HG02938 (cell line): ENCODE results near the gene PSD.
A peak's percentile ranks its signal among the peaks of the same experiment; 100 is the strongest.
"Not testable (repeated sequence)": the region's sequence is repeated elsewhere in the genome, so short reads cannot be mapped to it uniquely, and the experiment has no call there.

ENCODE experiments used
- ATAC-seq: cut with Tn5 transposase; IDR thresholded peaks from one replicate; pipeline ENCODE4 v1.9.1; 2021; ENCODE audit warnings: mild to moderate bottlenecking, moderate library complexity; ENCODE audit not compliant: unreplicated experiment

The PSD gene

DNA sequence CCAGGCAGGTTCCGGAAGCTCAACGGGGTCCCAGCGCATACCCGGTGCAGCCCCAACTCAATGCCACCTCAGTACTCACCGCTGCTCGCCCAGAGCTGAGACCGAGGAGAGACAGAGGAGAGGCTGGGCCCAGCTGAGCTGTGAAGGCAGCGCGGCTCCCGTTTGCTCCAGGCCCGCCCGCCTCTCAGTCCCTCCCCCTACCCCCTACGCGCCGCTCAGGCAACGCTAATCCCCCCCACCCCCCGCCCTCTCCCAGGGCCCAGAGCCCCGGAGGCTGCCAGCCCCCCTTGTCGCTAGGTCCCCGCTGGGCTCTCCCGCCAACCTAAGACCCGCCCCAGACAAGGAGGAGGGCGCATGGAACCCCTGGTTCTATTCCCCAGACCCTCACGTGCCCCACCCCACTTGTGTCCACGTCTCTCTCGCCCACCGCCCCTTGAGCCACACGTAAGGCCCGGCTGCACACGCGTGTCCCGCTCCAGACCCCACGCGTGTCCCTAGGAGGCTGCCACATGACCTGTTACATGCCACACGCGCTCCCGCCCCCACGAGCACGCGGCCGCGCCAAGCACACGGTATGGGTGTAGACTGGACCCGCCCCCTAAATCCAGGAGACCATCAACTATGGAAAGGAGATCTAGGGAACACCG, at the start of gene PSD:
TSS of gene PSD (minus strand) at position 164 of the 647 bp plus-strand sequence. CDS start 1,747 bp downstream, outside the sequence.
- no peak for ATAC-seq

DNA sequence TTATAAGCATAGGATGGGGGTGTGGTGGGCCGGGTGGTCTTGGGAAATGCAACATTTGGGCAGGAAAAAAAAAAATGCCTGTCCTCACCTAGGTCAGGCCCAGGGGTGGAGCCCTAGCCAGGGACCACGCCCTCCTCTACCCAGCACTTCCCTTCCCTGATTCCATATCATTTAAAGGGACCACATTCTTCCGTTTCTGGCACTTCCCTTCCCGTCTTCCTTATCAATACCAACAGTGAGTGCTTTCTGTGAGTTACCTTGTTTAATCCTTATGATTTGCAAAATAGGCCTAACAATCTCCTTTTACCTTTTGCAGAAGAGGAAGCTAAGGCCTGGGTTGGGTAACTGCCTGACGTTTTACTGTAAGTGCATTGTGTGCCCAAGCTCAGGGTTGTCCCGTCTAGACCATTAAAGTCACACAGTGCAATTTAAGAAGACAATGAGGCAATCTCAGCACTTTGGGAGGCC, 49.4 kb upstream of the PSD start:
- ATAC-seq, result no peak

DNA sequence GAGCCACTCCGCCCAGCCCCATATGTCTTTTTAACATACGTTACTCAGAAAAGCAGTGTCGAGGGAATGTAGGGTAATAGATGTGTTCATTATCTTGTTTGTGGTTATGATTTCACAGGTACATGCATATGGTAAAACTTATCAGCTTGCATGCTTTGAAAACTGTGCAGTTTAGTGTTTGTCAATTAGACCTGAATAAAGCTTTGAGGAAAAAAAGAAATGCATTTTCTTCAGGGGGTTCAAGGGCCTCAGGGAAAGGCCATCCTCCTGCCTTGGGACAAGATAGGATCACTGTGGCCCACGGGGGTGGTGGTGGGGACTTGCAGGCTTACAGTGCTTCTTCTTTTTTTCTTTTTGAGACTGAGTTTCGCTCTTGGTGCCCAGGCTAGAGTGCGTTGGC, 48.7 kb upstream of the PSD start:
- ATAC-seq, result no peak

DNA sequence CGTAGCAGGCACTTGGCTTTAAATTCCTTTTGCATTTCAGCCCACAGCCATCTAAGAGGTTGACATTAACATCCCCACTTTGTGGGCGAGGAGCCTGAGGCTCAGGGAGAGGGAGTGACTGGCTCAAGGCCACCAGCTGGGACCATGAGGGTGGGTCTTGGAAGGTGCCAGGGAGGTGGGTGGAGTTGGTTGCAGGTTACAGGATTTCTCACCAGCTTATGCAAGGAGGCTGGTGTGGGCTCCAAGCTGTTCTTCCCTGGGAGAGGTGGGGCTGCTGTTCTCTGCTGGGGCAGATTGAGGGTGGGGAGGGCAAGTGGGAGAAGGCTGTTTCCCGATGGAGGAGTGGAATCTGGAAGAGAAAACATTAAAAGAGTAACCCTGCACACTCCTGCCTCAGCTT, 46.9 kb upstream of the PSD start:
- ATAC-seq, result no peak

DNA sequence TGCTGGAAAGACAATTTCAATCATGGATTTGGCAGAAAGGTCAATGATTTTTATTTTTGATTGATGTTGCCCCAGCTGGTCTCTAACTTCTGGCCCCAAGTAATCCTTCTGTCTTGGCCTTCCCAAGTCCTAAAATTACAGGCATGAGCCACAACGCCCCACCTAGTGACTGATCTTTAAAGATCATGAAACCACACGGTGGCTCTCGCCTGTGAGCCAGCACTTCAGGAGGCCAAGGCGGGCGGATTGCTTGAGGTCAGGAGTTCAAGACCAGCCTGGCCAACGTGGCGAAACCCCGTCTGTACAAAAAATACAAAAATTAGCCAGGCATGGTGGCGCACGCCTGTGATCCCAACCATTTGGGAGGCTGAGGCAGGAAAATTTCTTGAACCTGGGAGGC, 45.4 kb upstream of the PSD start:
- ATAC-seq, result no peak

DNA sequence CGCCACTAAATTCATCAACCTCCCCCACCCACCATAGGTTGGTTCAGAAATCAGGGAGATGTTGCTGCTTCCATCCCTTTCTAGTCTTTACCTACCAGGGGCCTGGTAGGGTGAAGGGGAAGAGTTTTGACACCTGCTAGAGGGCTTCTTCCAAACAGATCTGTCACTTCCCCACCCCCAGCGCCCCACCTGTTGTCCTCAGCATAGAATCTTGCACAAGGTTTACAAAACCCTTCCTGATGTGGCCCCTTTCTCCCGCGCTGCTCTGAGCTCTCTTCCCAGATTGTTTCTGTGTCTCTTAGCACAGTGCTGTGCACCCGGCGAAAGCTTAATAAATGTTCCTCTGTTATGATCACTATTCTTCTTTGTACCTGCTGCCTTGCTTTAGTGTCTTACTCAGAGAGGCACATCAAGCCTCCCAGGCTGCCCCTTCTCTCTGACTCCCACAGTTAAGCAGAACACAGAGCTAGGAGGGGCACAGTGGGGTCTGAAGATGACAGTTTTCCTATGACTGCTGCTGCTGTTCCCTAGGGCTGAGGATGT, 44.0 kb upstream of the PSD start:
- no peak for ATAC-seq

DNA sequence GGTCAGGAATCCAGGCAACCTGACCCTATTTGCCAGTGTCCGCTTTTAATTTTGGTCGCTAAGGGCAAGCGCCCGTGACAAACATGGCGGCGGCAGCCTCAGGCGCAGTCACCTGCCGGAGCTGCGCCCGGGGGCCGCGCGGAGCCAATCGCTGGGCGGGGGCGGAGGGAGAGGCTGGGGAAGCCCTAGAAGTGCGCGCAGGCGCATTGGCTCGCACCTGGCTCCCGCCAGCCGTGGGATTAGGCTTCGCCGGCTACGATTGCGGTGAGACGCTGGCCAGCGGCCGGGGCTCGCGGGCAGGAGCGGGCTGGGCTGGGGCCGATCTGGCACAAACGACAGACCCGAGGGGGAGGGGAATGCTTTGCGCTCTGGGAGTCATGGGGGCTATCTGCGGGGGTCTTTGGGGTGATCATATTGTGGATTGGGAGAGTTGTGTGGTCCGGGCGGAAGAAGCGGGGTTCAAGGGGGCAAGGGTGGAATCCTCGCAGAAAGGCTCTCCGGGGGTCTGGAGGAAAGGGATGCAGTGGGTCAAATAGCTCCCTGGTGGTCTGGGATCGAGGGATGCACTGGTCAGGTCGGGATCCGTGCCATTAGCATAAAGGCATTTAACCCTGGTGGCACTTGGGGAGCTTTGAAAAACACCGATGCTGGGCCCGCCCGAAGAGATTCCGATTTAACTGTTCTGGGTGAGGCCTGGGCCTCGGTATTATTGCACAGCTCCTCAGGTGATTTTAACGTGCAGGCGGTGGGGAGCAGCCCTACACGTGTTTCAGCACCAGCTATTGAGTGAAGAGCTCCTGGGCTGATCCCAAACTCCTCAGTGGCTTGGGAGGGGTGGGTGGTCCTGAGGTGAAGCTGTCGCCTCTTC, 42.8 kb upstream of the PSD start:
- peak; percentile 67 for ATAC-seq

DNA sequence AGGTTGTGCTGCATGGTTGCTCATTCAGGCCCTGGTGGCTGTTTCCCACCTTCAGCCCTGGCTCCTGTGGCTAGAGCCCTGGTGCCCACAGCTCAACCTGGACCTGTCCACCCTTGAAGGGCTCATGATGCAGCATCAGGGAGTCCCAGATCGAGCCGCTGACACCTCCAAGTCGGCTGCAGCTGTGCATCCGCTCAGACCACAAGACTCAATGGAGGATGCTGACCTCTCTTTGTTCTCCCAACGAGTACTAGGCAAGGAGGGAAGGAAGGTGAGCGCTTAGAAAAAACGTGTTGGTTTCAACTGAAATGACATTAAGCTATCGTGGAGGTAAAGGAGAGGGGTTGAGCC, 42.2 kb upstream of the PSD start:
- ATAC-seq, result peak; percentile 17

DNA sequence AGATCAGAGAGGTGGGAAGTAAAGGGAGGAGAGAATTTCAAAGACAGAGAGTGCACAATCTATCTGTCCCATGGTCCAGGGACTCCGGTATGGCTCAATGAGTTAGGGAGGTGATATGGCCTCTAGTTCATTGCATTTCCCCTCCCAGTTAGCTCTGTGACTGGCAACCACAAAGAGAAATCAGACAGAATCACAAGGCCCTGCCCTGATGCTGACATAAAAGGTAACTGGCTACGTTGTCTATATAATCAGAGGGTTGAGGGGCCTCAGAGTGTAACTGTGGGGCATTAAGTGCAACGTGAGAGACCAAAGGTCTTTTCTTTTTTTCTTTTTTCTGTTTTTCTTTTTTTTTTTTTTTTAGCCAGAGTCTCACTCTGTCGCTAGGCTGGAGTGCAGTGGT, 40.1 kb upstream of the PSD start:
- ATAC-seq, result no peak

DNA sequence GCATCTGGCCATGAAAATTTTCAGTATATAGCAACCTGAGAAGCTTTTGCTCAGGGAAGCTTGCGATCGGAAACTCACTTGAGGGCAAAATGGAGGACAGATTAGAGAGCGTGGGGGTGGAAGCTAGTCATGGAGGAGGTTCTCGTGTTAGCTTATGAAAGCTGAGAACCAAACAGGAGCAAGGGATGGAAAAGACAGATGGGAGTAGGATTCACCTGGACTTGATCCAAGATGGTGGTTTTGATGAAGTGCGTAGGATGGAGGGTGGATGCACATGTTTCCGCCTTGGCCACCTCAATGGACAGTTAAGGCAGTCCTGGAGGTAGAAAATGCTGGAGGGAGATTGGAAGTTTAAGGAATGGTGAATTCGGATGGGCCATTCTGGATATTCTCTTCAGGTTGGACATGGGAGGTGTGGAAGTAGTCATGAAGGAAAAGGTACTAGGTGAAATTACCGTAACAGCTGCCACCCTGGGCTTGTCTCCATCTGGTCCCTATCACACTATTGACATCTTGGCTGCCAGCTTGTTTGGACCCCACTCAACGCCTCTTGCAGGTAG, 39.1 kb upstream of the PSD start:
- ATAC-seq, result no peak

DNA sequence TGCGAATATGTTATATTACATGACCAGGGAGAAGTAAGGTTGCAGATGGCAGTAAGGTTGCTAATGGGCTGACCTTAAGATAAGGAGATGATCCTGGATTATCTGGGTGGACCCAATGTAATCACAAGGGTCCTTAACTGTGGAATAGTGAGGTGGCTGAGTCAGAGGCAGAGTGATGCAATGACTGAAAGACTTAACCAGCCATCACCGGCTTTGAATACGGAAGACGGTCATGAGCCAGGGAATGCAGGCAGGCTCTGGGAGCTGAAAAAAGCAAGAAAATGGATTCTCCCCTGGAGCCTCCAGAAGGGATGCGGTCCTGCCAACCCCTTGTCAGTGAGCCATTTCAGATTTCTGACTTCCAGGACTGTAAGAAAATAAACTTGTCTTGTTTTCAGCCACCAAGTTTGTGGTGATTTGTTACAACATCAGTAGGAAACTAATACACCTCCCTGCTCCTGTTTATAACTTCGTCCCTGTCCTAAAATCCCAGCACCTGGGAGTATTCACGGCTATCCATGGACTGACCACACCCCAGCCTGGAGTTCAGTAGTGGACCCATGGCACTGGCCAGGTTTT, 37.4 kb upstream of the PSD start:
- ATAC-seq, result no peak

DNA sequence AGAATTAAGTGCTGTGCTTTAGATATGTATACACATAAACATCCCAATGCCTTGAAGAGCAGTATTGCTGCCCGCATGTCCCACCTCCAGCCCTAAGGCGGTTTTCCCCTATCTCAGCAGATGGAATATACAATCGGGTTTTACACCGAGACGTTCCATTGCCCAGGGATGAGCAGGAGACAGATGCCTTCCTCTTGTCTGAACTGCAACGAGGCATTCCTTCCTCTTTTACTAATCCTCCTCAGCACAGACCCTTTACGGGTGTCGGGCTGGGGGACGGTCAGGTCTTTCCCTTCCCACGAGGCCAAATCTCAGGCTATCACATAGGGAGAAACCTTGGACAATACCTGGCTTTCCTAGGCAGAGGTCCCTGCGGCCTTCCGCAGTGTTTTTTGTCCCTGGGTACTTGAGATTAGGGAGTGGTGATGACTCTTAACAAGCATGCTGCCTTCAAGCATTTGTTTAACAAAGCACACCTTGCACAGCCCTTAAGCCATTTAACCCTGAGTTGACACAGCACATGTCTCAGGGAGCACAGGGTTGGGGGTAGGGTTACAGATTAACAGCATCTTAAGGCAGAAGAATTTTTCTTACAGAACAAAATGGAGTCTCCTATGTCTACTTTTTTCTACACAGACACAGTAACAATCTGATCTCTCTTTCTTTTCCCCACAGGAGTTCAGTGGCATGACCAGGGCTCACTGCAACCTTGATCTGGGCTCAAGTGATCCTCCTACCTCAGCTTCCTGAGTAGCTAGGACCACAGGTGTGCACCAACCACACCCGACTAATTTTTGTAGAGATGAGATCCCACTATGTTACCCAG, 36.3 kb upstream of the PSD start:
- not testable (repeated sequence) for ATAC-seq

DNA sequence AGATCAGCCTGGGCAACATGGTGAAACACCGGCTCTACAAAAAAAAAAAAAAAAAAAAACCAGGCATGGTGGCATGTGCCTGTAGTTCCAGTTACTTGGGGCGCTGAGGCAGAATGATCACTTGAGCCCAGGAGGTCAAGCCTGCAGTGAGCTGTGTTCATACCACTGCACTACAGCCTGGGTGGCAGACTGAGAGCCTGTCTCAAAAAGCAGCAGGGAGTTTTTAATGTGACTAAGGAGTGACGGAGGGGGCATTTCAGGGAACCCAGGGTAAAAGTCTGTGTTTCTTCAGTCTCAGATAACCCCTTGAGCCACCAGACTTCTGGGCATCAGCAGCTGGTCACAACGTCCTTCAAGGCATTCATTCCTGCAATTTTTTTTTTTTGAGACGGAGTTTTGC, 34.9 kb upstream of the PSD start:
- ATAC-seq, result no peak

DNA sequence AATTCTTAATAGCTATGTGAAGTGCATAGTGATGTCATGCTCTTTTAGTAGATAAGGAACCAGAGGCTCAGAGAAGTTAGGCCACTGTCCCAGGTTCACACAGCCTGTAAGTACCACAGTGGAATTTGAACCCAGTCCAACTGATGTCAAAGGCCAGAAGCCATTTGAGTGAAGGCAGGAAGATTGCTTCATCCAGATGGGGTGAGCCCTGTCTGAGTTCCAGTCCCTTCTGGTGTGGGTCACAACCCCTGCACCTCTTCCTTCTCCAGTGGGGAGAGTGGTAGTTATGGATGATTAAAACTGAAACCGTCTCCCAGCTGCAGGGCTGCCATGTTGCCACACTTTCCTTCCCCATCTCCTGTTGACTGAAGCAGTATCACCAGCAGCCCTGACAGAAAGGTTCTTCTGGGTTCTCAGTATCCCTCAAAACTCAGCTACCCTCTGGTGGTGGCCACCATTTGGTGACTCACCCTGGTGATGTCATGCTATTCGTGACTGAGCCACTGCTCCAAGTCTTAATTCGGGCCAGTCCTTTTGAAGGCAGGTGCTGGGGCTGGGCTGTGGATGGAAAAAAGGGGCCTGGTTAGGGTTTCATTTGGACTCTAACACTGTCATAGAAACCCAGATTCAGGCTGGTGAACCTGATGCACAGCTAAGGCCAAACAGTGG, 34.2 kb upstream of the PSD start:
- no peak for ATAC-seq

DNA sequence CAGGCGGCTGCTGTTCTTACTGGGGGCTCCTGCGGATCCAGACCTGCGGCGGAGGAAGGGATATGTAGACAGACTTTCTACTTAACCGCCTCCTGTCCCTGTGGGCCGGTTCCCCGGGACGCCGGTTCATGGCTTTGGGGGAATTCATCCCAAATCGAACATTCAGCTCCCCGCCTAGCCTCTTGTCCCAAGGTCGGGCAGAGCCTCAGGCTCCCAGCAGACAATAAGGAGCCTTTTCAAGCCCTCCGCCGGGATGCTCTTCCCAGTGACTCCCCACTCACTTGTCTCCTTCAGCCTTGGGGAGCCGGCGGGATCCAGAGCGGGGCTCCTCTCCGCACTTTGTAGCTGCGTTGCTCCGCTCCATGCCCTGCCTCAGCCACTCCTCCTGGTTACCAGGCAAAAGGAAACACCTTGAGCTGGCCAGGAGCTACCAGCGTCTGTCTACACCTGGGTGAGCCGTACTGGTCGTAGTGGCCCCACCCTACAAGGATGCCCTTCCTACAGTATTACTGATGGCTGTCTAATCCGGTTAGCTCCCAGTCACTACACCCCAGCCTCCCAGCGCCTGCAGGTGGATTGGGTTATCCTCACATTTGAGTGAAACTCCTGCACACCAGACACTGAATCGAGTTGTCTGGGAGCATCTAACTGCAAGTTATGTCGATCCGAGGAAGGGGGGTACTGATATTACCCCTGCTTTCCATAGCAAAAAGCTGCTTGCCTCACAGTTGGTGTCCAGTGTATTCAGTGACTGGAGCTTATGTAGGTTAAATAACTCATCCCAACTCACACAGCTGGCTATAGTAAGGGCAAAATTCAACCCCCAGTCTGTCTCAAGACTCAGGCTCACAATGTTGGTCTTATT, 32.8 kb upstream of the PSD start, which contains the start of gene C10orf95:
TSS of gene C10orf95 (minus strand) at position 439 of the 865 bp plus-strand sequence. CDS start 450 bp downstream, outside the sequence.
- ATAC-seq, result no peak

DNA sequence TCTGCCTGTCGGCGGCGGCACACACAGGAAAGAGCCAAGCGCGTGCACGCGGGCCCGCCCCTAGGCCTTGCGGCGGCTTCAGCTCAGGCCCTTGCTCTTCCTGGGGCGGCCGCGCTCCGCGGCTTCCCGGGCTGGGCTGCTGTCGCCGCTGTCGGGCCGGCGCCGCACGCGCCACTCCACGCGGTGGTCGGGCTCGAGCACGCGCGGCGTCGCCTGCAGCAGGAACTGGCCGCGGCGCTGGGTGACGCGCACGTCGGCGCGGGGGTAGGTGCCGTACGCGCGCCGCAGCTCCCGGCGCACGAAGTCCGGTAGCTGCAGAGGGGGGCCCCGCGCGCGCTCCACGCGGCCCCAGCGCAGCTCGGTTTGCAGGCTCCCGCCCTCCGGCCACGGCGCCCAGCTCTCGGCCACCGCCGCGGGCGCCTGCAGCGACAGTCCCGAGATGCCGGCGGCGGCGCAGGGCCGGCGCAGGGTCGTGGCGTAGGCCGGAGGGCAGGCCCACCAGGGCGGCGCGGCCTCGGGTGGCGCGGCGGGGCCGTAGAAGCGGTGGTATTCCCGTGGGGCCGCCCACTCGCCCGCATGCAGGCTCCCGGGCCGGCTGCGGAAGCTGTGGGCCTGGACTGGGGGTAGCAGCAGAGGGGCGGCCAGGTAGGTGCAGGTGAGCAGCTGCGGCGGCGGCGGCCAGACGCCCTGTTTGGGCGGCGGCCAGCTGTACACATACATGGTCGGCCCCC, 32.0 kb upstream of the PSD start:
- peak; percentile 60 for ATAC-seq

DNA sequence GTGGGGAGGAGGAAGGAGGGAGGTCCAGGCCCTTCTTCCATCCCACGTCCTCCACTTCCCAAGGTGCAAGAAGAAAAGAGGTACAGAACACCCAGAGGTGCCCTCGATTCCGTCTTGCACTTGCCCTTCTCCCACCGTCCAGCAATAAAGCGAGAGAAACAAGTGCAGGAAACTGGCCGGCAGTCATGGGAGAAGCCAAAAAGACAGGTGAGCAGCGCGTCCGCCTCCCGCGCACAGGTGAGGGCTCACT, 31.5 kb upstream of the PSD start:
- ATAC-seq, result no peak

DNA sequence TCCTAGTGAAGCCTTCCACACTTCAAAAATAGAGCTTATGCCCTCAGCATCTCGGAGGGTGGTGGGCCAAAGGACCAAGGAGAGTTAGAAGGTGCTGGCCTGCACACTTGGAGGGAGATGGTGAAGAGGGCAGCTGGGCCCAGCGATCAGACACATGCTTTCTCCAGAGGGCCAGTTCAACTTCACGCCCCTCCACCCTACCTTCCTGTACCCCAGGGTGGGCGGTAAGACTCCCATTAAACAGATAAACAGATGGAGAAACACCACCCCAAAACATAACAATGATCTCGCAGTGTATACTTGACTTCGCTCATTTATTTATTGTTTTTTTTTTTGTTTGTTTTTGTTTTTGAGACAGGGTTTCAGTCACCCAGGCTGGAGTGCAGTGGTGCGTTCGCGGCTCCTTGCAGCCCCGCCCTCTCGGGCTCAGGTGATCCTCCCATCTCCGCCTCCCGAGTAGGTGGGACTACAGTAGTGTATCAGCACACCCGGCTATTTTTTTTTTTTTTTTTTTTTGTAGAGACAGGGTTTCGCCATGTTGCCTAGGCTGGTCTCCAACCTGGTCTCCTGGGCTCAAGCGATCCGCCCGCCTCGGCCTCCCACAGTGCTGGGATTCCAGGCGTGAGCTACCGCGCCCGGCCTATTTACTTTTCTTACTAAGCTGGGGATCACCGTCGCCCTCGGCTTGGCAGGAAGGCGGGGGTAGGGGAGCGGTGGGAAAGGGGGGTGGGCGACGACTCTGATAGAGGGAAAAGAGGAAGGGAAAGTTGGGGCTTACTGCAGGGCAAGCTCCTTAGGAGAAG, 30.9 kb upstream of the PSD start:
- no peak for ATAC-seq
